Measurements from ENCODE around the gene CHGA. TPM values are rescaled to one million over a fixed set of nuclear protein-coding genes. Genes with fewer than 3 reads are reported as not detected.

CHGA gene
- 708 TPM for polyA plus RNA-seq
- long read RNA-seq, donor 1, transcript CHGA-201 (8 exons, 2,063 nt): major isoform, 117 of 364 reads
- long read RNA-seq, donor 1, transcript CHGA-206 (2 exons, 912 nt): minor isoform, 15 of 364 reads
- long read RNA-seq, donor 1, partial matches to known transcripts: 222 of 364 reads
- long read RNA-seq, donor 1, other reads (novel, unspliced or antisense): 6 of 364 reads
- long read RNA-seq, donor 2, transcript CHGA-201 (8 exons, 2,063 nt): major isoform, 94 of 355 reads
- long read RNA-seq, donor 2, transcript CHGA-206 (2 exons, 912 nt): minor isoform, 6 of 355 reads
- long read RNA-seq, donor 2, partial matches to known transcripts: 239 of 355 reads
- long read RNA-seq, donor 2, other reads (novel, unspliced or antisense): 14 of 355 reads
- long read RNA-seq, donor 3: 0 reads
- long read RNA-seq, donor 4, transcript CHGA-201 (8 exons, 2,063 nt): major isoform, 30 of 114 reads
- long read RNA-seq, donor 4, transcript CHGA-206 (2 exons, 912 nt): minor isoform, 5 of 114 reads
- long read RNA-seq, donor 4, partial matches to known transcripts: 79 of 114 reads
- long read RNA-seq, donor 4, other reads (novel, unspliced or antisense): 0 of 114 reads
- long read RNA-seq, donor 5, transcript CHGA-201 (8 exons, 2,063 nt): major isoform, 290 of 733 reads
- long read RNA-seq, donor 5, transcript CHGA-206 (2 exons, 912 nt): minor isoform, 22 of 733 reads
- long read RNA-seq, donor 5, transcript CHGA-202 (7 exons, 1,474 nt): minor isoform, 8 of 733 reads
- long read RNA-seq, donor 5, partial matches to known transcripts: 392 of 733 reads
- long read RNA-seq, donor 5, other reads (novel, unspliced or antisense): 21 of 733 reads
- long read RNA-seq, donor 6, transcript CHGA-201 (8 exons, 2,063 nt): major isoform, 155 of 731 reads
- long read RNA-seq, donor 6, transcript CHGA-202 (7 exons, 1,474 nt): minor isoform, 9 of 731 reads
- long read RNA-seq, donor 6, transcript CHGA-206 (2 exons, 912 nt): minor isoform, 14 of 731 reads
- long read RNA-seq, donor 6, partial matches to known transcripts: 533 of 731 reads
- long read RNA-seq, donor 6, other reads (novel, unspliced or antisense): 20 of 731 reads
- long read RNA-seq, donor 7, transcript CHGA-206 (2 exons, 912 nt): minor isoform, 15 of 416 reads
- long read RNA-seq, donor 7, transcript CHGA-201 (8 exons, 2,063 nt): major isoform, 95 of 416 reads
- long read RNA-seq, donor 7, partial matches to known transcripts: 294 of 416 reads
- long read RNA-seq, donor 7, other reads (novel, unspliced or antisense): 8 of 416 reads
- long read RNA-seq, donor 8, transcript CHGA-201 (8 exons, 2,063 nt): major isoform, 110 of 500 reads
- long read RNA-seq, donor 8, transcript CHGA-206 (2 exons, 912 nt): minor isoform, 22 of 500 reads
- long read RNA-seq, donor 8, partial matches to known transcripts: 360 of 500 reads
- long read RNA-seq, donor 8, other reads (novel, unspliced or antisense): 6 of 500 reads
- long read RNA-seq, donor 9, transcript CHGA-201 (8 exons, 2,063 nt): major isoform, 82 of 336 reads
- long read RNA-seq, donor 9, transcript CHGA-206 (2 exons, 912 nt): minor isoform, 21 of 336 reads
- long read RNA-seq, donor 9, partial matches to known transcripts: 230 of 336 reads
- long read RNA-seq, donor 9, other reads (novel, unspliced or antisense): 0 of 336 reads
- long read RNA-seq, donor 10, transcript CHGA-202 (7 exons, 1,474 nt): minor isoform, 7 of 466 reads
- long read RNA-seq, donor 10, transcript CHGA-206 (2 exons, 912 nt): minor isoform, 12 of 466 reads
- long read RNA-seq, donor 10, transcript CHGA-201 (8 exons, 2,063 nt): major isoform, 130 of 466 reads
- long read RNA-seq, donor 10, partial matches to known transcripts: 295 of 466 reads
- long read RNA-seq, donor 10, other reads (novel, unspliced or antisense): 21 of 466 reads
- long read RNA-seq, donor 11, transcript CHGA-206 (2 exons, 912 nt): minor isoform, 10 of 299 reads
- long read RNA-seq, donor 11, transcript CHGA-201 (8 exons, 2,063 nt): major isoform, 78 of 299 reads
- long read RNA-seq, donor 11, partial matches to known transcripts: 205 of 299 reads
- long read RNA-seq, donor 11, other reads (novel, unspliced or antisense): 5 of 299 reads

- Histone ChIP-seq H3K9me3 (ENCODE audit: control insufficient read depth, low read depth, low read length) (no peaks in the 10 kb centered on the region), H3K27me3 (ENCODE audit: control insufficient read depth, insufficient read depth, low read length) (peaks cover 30% of the 10 kb centered on the region), H3K36me3 (ENCODE audit: control insufficient read depth, insufficient read depth, low read length) (no peaks in the 10 kb centered on the region), H3K4me1 (ENCODE audit: control insufficient read depth, insufficient read depth, low read length) (peaks cover 3% of the 10 kb centered on the region), H3K4me3 (ENCODE audit: low read length) (peak within 1 kb of the TSS; percentile 13), H3K27ac (ENCODE audit: low read length) (no peak within 1 kb of the TSS)
- no CpG with 5 or more reads among the region's 86 CpGs for WGBS (ENCODE audit: insufficient coverage, low lambda C conversion rate)
- peak; percentile 38 to 58 for DNase-seq
Measured at GRCh38 chr14:92922883-92923743, at the start of gene CHGA. CHGA (plus strand) TSS chr14:92923150; CDS start chr14:92923360, 210 bp downstream.

- WGBS (ENCODE audit: insufficient coverage, low lambda C conversion rate): no CpG with 5 or more reads among the region's 13 CpGs
- no peak for DNase-seq
- H3K27ac ChIP-seq (ENCODE audit: low read length): no peak overlapping the region
Measured at GRCh38 chr14:92874962-92875661, 47.8 kb upstream of the CHGA start.

GRCh38 chr14:92877757-92878431, 45.1 kb upstream of the CHGA start:
- DNase-seq: peak in 1 of 2 donors; percentile 16

More at GRCh38 chr14:92874962-92875661, 47.8 kb upstream of the CHGA start:
- Histone ChIP-seq H3K27me3 (ENCODE audit: control insufficient read depth, insufficient read depth, low read length) (peaks cover 16% of the 10 kb centered on the region), H3K9me3 (ENCODE audit: control insufficient read depth, low read depth, low read length) (no peaks in the 10 kb centered on the region), H3K4me3 (ENCODE audit: low read length) (no peak overlapping the region), H3K36me3 (ENCODE audit: control insufficient read depth, insufficient read depth, low read length) (no peaks in the 10 kb centered on the region), H3K4me1 (ENCODE audit: control insufficient read depth, insufficient read depth, low read length) (no peaks in the 10 kb centered on the region)

GRCh38 chr14:92880351-92880750, 42.6 kb upstream of the CHGA start:
- no peaks in the 10 kb centered on the region for H3K9me3 ChIP-seq (ENCODE audit: control insufficient read depth, low read depth, low read length)
- H3K4me3 ChIP-seq (ENCODE audit: low read length): no peak overlapping the region
- H3K36me3 ChIP-seq (ENCODE audit: control insufficient read depth, insufficient read depth, low read length): no peaks in the 10 kb centered on the region
- H3K27ac ChIP-seq (ENCODE audit: low read length): no peak overlapping the region
- H3K27me3 ChIP-seq (ENCODE audit: control insufficient read depth, insufficient read depth, low read length): peaks cover 34% of the 10 kb centered on the region
- DNase-seq: no peak
- no CpG with 5 or more reads among the region's 7 CpGs for WGBS (ENCODE audit: insufficient coverage, low lambda C conversion rate)
- no peaks in the 10 kb centered on the region for H3K4me1 ChIP-seq (ENCODE audit: control insufficient read depth, insufficient read depth, low read length)

More at GRCh38 chr14:92877757-92878431, 45.1 kb upstream of the CHGA start:
- WGBS (ENCODE audit: insufficient coverage, low lambda C conversion rate): 89% methylated on average over 1 of the region's 18 CpGs
- H3K4me3 ChIP-seq (ENCODE audit: low read length): no peak overlapping the region
- H3K4me1 ChIP-seq (ENCODE audit: control insufficient read depth, insufficient read depth, low read length): no peaks in the 10 kb centered on the region
- peaks cover 32% of the 10 kb centered on the region for H3K27me3 ChIP-seq (ENCODE audit: control insufficient read depth, insufficient read depth, low read length)
- no peak overlapping the region for H3K27ac ChIP-seq (ENCODE audit: low read length)
- H3K36me3 ChIP-seq (ENCODE audit: control insufficient read depth, insufficient read depth, low read length): no peaks in the 10 kb centered on the region
- H3K9me3 ChIP-seq (ENCODE audit: control insufficient read depth, low read depth, low read length): no peaks in the 10 kb centered on the region

- peaks cover 36% of the 10 kb centered on the region for H3K27me3 ChIP-seq (ENCODE audit: control insufficient read depth, insufficient read depth, low read length)
- H3K9me3 ChIP-seq (ENCODE audit: control insufficient read depth, low read depth, low read length): no peaks in the 10 kb centered on the region
- H3K4me3 ChIP-seq (ENCODE audit: low read length): no peak overlapping the region
- 43% methylated on average over 1 of the region's 12 CpGs for WGBS (ENCODE audit: insufficient coverage, low lambda C conversion rate)
- peak in 1 of 2 donors; percentile 31 for DNase-seq
- H3K36me3 ChIP-seq (ENCODE audit: control insufficient read depth, insufficient read depth, low read length): no peaks in the 10 kb centered on the region
- no peaks in the 10 kb centered on the region for H3K4me1 ChIP-seq (ENCODE audit: control insufficient read depth, insufficient read depth, low read length)
- H3K27ac ChIP-seq (ENCODE audit: low read length): no peak overlapping the region
Measured at GRCh38 chr14:92880851-92881250, 42.1 kb upstream of the CHGA start.

GRCh38 chr14:92883066-92883465, 39.9 kb upstream of the CHGA start:
- Histone ChIP-seq H3K4me3 (ENCODE audit: low read length) (no peak overlapping the region), H3K9me3 (ENCODE audit: control insufficient read depth, low read depth, low read length) (no peaks in the 10 kb centered on the region), H3K36me3 (ENCODE audit: control insufficient read depth, insufficient read depth, low read length) (no peaks in the 10 kb centered on the region), H3K27me3 (ENCODE audit: control insufficient read depth, insufficient read depth, low read length) (peaks cover 43% of the 10 kb centered on the region), H3K27ac (ENCODE audit: low read length) (no peak overlapping the region), H3K4me1 (ENCODE audit: control insufficient read depth, insufficient read depth, low read length) (no peaks in the 10 kb centered on the region)
- DNase-seq: no peak
- WGBS (ENCODE audit: insufficient coverage, low lambda C conversion rate): 100% methylated on average over 1 of the region's 5 CpGs

- Histone ChIP-seq H3K4me1 (ENCODE audit: control insufficient read depth, insufficient read depth, low read length) (no peaks in the 10 kb centered on the region), H3K27me3 (ENCODE audit: control insufficient read depth, insufficient read depth, low read length) (peaks cover 41% of the 10 kb centered on the region), H3K27ac (ENCODE audit: low read length) (no peak overlapping the region), H3K9me3 (ENCODE audit: control insufficient read depth, low read depth, low read length) (no peaks in the 10 kb centered on the region), H3K36me3 (ENCODE audit: control insufficient read depth, insufficient read depth, low read length) (no peaks in the 10 kb centered on the region), H3K4me3 (ENCODE audit: low read length) (no peak overlapping the region)
- WGBS (ENCODE audit: insufficient coverage, low lambda C conversion rate): 10% methylated on average over 2 of the region's 3 CpGs
- no peak for DNase-seq
Measured at GRCh38 chr14:92884410-92884809, 38.5 kb upstream of the CHGA start.

Measured in large intestine (tissue), 12 donors.